ENCODE data around the gene TRPV3. TPM values are rescaled to one million over a fixed set of nuclear protein-coding genes. Genes with fewer than 3 reads are reported as not detected.

The TRPV3 gene
- total RNA-seq, 1 experiment from 2014 or later, result 0.31 TPM

- Histone ChIP-seq H3K4me3 (ENCODE audit: low read depth in 2 of 2, low read length in 2 of 2) (no peak overlapping the region), H3K4me1 (ENCODE audit: control insufficient read depth, insufficient read depth, low read length) (no peaks in the 10 kb centered on the region), H3K27ac (ENCODE audit: low read length) (no peak overlapping the region), H3K36me3 (ENCODE audit: control insufficient read depth, insufficient read depth, low read length) (no peaks in the 10 kb centered on the region), H3K9me3 (ENCODE audit: control insufficient read depth, insufficient read depth, low read depth, low read length) (no peaks in the 10 kb centered on the region), H3K27me3 (ENCODE audit: control insufficient read depth, insufficient read depth, low read length) (no peaks in the 10 kb centered on the region)
- BruUV-seq (replicated peaks), result no TSS peak
- intact Hi-C loops (cut with micrococcal nuclease; ENCODE audit: unreplicated experiment), result no loop called here
- in situ Hi-C loops (cut with HindIII; ENCODE audit: low pct_unique_long_range_greater_than_20kb, low sequenced_read_pairs), result no loop called here
- CTCF ChIA-PET, result no interaction called here
- POLR2A ChIA-PET, result no interaction called here
- TF ChIP-seq SIN3A (IDR thresholded peaks at IDR 0.05; ENCODE audit: borderline replicate concordance, insufficient read depth, low read depth, low read length) (no peak), REST (IDR thresholded peaks at IDR 0.05; ENCODE audit: insufficient read depth in 1 of 2, low read depth in 2 of 2, low read length in 1 of 2) (no peak), POLR2AphosphoS5 (IDR thresholded peaks at IDR 0.05; ENCODE audit: low read depth, low read length) (no peak), TCF7L2 (IDR thresholded peaks at IDR 0.05; ENCODE audit: low read depth, low read length) (no peak), CTCF (IDR thresholded peaks at IDR 0.05) (no peak)
- DNase-seq (ENCODE audit: low read depth, low spot score) (no peak), ATAC-seq (no peak)
Measured at GRCh38 chr17:3503285-3503684, 54.3 kb downstream of the TRPV3 start.

GRCh38 chr17:3502466-3502865 is 55.1 kb downstream of the TRPV3 start:
- in situ Hi-C loops (cut with HindIII; ENCODE audit: low pct_unique_long_range_greater_than_20kb, low sequenced_read_pairs) (no loop called here), intact Hi-C loops (cut with micrococcal nuclease; ENCODE audit: unreplicated experiment) (no loop called here)
- CTCF ChIA-PET, result no interaction called here
- no TSS peak for BruUV-seq (replicated peaks)
- TF ChIP-seq TCF7L2 (IDR thresholded peaks at IDR 0.05; ENCODE audit: low read depth, low read length) (no peak), SIN3A (IDR thresholded peaks at IDR 0.05; ENCODE audit: borderline replicate concordance, insufficient read depth, low read depth, low read length) (no peak), REST (IDR thresholded peaks at IDR 0.05; ENCODE audit: insufficient read depth in 1 of 2, low read depth in 2 of 2, low read length in 1 of 2) (no peak)
- DNase-seq (ENCODE audit: low read depth, low spot score) (no peak), ATAC-seq (no peak)
- Histone ChIP-seq H3K27me3 (ENCODE audit: control insufficient read depth, insufficient read depth, low read length) (no peaks in the 10 kb centered on the region), H3K4me1 (ENCODE audit: control insufficient read depth, insufficient read depth, low read length) (no peaks in the 10 kb centered on the region), H3K9me3 (ENCODE audit: control insufficient read depth, insufficient read depth, low read depth, low read length) (no peaks in the 10 kb centered on the region), H3K36me3 (ENCODE audit: control insufficient read depth, insufficient read depth, low read length) (no peaks in the 10 kb centered on the region), H3K4me3 (ENCODE audit: low read depth in 2 of 2, low read length in 2 of 2) (no peak overlapping the region), H3K27ac (ENCODE audit: low read length) (no peak overlapping the region)
- POLR2A ChIA-PET, result no interaction called here

All from Panc1 (cell line).